Measurements from ENCODE around the gene NDUFA6. TPM values are rescaled to one million over a fixed set of nuclear protein-coding genes. Genes with fewer than 3 reads are reported as not detected.
"Not testable (repeated sequence)": the region's sequence is repeated elsewhere in the genome, so short reads cannot be mapped to it uniquely, and the experiment has no call there.

Gene NDUFA6
- total RNA-seq, 1 donor: 41.6 TPM

GRCh38 chr22:42138122-42138770, 47.7 kb upstream of the NDUFA6 start:
- H3K79me2 ChIP-seq (ENCODE audit: insufficient read depth, low read length): no peaks in the 10 kb centered on the region
- DNase-seq (ENCODE audit: insufficient read length, low spot score, missing footprints): no peak

GRCh38 chr22:42135688-42136087, 45.1 kb upstream of the NDUFA6 start:
- not testable (repeated sequence) for H3K79me2 ChIP-seq (ENCODE audit: insufficient read depth, low read length); H3K27me3 ChIP-seq (ENCODE audit: insufficient read depth, low read length); H3K4me3 ChIP-seq (ENCODE audit: insufficient read depth, low read length); H3K27ac ChIP-seq (ENCODE audit: low read depth, low read length); DNase-seq (ENCODE audit: insufficient read length, low spot score, missing footprints); H3K36me3 ChIP-seq (ENCODE audit: insufficient read depth, low read length); H3K4me1 ChIP-seq (ENCODE audit: insufficient read depth, low read length); H3K9me3 ChIP-seq (ENCODE audit: low read depth, low read length); H4K20me1 ChIP-seq (ENCODE audit: insufficient read depth, low read length); H2AFZ ChIP-seq (ENCODE audit: low read length); H3K4me2 ChIP-seq (ENCODE audit: insufficient read depth, low read length)

More at GRCh38 chr22:42138122-42138770, 47.7 kb upstream of the NDUFA6 start:
- no peaks in the 10 kb centered on the region for H3K36me3 ChIP-seq (ENCODE audit: insufficient read depth, low read length)
- no peak overlapping the region for H3K4me2 ChIP-seq (ENCODE audit: insufficient read depth, low read length)
- no peak overlapping the region for H2AFZ ChIP-seq (ENCODE audit: low read length)
- H3K27ac ChIP-seq (ENCODE audit: low read depth, low read length): no peak overlapping the region
- no peak overlapping the region for H3K4me3 ChIP-seq (ENCODE audit: insufficient read depth, low read length)
- H3K27me3 ChIP-seq (ENCODE audit: insufficient read depth, low read length): no peaks in the 10 kb centered on the region
- no peaks in the 10 kb centered on the region for H4K20me1 ChIP-seq (ENCODE audit: insufficient read depth, low read length)
- peaks cover 4% of the 10 kb centered on the region for H3K4me1 ChIP-seq (ENCODE audit: insufficient read depth, low read length)
- TF ChIP-seq CTCF (IDR thresholded peaks at IDR 0.05; ENCODE audit: extremely low read depth, low read depth, low read length): no peak
- H3K9me3 ChIP-seq (ENCODE audit: low read depth, low read length): no peaks in the 10 kb centered on the region

GRCh38 chr22:42134100-42135020, 43.8 kb upstream of the NDUFA6 start:
- peak; percentile 96 for DNase-seq (ENCODE audit: insufficient read length, low spot score, missing footprints)
- no peaks in the 10 kb centered on the region for H3K27me3 ChIP-seq (ENCODE audit: insufficient read depth, low read length)

GRCh38 chr22:42132457-42132856, 41.9 kb upstream of the NDUFA6 start:
- H3K27ac ChIP-seq (ENCODE audit: low read depth, low read length): no peak overlapping the region
- H3K4me3 ChIP-seq (ENCODE audit: insufficient read depth, low read length): no peak overlapping the region
- H3K27me3 ChIP-seq (ENCODE audit: insufficient read depth, low read length): no peaks in the 10 kb centered on the region
- DNase-seq (ENCODE audit: insufficient read length, low spot score, missing footprints): peak; percentile 90
- no peaks in the 10 kb centered on the region for H3K79me2 ChIP-seq (ENCODE audit: insufficient read depth, low read length)
- peaks cover 4% of the 10 kb centered on the region for H3K4me1 ChIP-seq (ENCODE audit: insufficient read depth, low read length)
- no peak for TF ChIP-seq CTCF (IDR thresholded peaks at IDR 0.05; ENCODE audit: extremely low read depth, low read depth, low read length)
- no peak overlapping the region for H2AFZ ChIP-seq (ENCODE audit: low read length)
- no peak overlapping the region for H3K4me2 ChIP-seq (ENCODE audit: insufficient read depth, low read length)
- H3K9me3 ChIP-seq (ENCODE audit: low read depth, low read length): no peaks in the 10 kb centered on the region
- H3K36me3 ChIP-seq (ENCODE audit: insufficient read depth, low read length): no peaks in the 10 kb centered on the region
- H4K20me1 ChIP-seq (ENCODE audit: insufficient read depth, low read length): no peaks in the 10 kb centered on the region

More at GRCh38 chr22:42134100-42135020, 43.8 kb upstream of the NDUFA6 start:
- Histone ChIP-seq H3K4me1 (ENCODE audit: insufficient read depth, low read length) (peaks cover 4% of the 10 kb centered on the region), H3K79me2 (ENCODE audit: insufficient read depth, low read length) (no peaks in the 10 kb centered on the region), H2AFZ (ENCODE audit: low read length) (peak overlapping the region; percentile 8), H3K9me3 (ENCODE audit: low read depth, low read length) (no peaks in the 10 kb centered on the region), H3K27ac (ENCODE audit: low read depth, low read length) (no peak overlapping the region), H3K4me2 (ENCODE audit: insufficient read depth, low read length) (peak overlapping the region; percentile 53), H3K36me3 (ENCODE audit: insufficient read depth, low read length) (no peaks in the 10 kb centered on the region), H3K4me3 (ENCODE audit: insufficient read depth, low read length) (peak overlapping the region; percentile 39), H4K20me1 (ENCODE audit: insufficient read depth, low read length) (no peaks in the 10 kb centered on the region)
- TF ChIP-seq CTCF (IDR thresholded peaks at IDR 0.05; ENCODE audit: extremely low read depth, low read depth, low read length): no peak
